CD4-positive, alpha-beta memory T cell (primary cell): ENCODE results near the gene TRA2A. TPM values are rescaled to one million over a fixed set of nuclear protein-coding genes. Genes with fewer than 3 reads are reported as not detected.

Source experiments
- CTCF ChIA-PET: fragments of 350-600 bp; sonication (Branson Sonifier 250); formaldehyde crosslinking; loops from one replicate; lab custom pipeline; 2021; ENCODE audit warnings: inconsistent platforms; ENCODE audit not compliant: partially characterized antibody; lab: Charles Lee
- POLR2A ChIA-PET: fragments of 350-600 bp; sonication (Branson Sonifier 250); formaldehyde crosslinking; loops from one replicate; lab custom pipeline; 2021; ENCODE audit not compliant: partially characterized antibody; lab: Charles Lee
- DNase-seq, 5 donors: peaks; one replicate each; pipeline versions ENCODE4 v3.0.0 to v3.0.0-alpha.2; 2020 to 2022; ENCODE audit warnings: mixed read lengths in 1 of 5
- H3K27ac ChIP-seq: one replicate; pipeline ENCODE4 v1.7.0; 2013; ENCODE audit warnings: low read depth, low read length
- H3K27me3 ChIP-seq: 2 replicates; pipeline ENCODE4 v1.7.0; 2013; ENCODE audit warnings: mild to moderate bottlenecking, low read length, moderate library complexity; ENCODE audit not compliant: insufficient read depth
- H3K36me3 ChIP-seq: 2 replicates; pipeline ENCODE4 v1.7.0; 2013; ENCODE audit warnings: mild to moderate bottlenecking, low read length, moderate library complexity; ENCODE audit not compliant: insufficient read depth
- H3K4me1 ChIP-seq: 2 replicates; pipeline ENCODE4 v1.7.0; 2013; ENCODE audit warnings: mild to moderate bottlenecking, low read length, moderate library complexity; ENCODE audit not compliant: insufficient read depth
- H3K4me3 ChIP-seq, 2 donors: one replicate each; pipeline ENCODE4 v1.7.0; 2013; ENCODE audit warnings: low read length in 2 of 2, mild to moderate bottlenecking in 1 of 2
- H3K9me3 ChIP-seq, 2 donors: one replicate each; pipeline ENCODE4 v1.7.0; 2013; ENCODE audit warnings: low read length in 2 of 2, control low read depth in 1 of 2; ENCODE audit not compliant: control insufficient read depth in 1 of 2
- H3K27ac Mint-ChIP-seq, 7 donors: one replicate each; pipeline ENCODE4 v1.8.0; 2020 to 2021; ENCODE audit warnings: mixed read lengths in 7 of 7, mild to moderate bottlenecking in 6 of 7, inconsistent platforms in 3 of 7, moderate library complexity in 3 of 7
- H3K27me3 Mint-ChIP-seq, 2 donors: one replicate each; pipeline ENCODE4 v1.8.0; 2020 to 2021; ENCODE audit warnings: mixed read lengths in 2 of 2
- H3K36me3 Mint-ChIP-seq, 2 donors: one replicate each; pipeline ENCODE4 v1.8.0; 2020 to 2021; ENCODE audit warnings: mixed read lengths in 2 of 2, inconsistent platforms in 1 of 2, mild to moderate bottlenecking in 1 of 2
- H3K4me1 Mint-ChIP-seq, 4 donors: one replicate each; pipeline ENCODE4 v1.8.0; 2020 to 2021; ENCODE audit warnings: mixed read lengths in 4 of 4, mild to moderate bottlenecking in 1 of 4
- H3K4me3 Mint-ChIP-seq, 8 donors: one replicate each; pipeline ENCODE4 v1.8.0; 2020 to 2021; ENCODE audit warnings: mixed read lengths in 8 of 8, mild to moderate bottlenecking in 7 of 8, moderate library complexity in 6 of 8, inconsistent platforms in 3 of 8
- H3K9me3 Mint-ChIP-seq, 8 donors: one replicate each; pipeline ENCODE4 v1.8.0; 2020 to 2021; ENCODE audit warnings: mixed read lengths in 8 of 8, mild to moderate bottlenecking in 5 of 8, inconsistent platforms in 3 of 8, moderate library complexity in 1 of 8
- intact Hi-C: fragments of 100-400 bp; cut with micrococcal nuclease; formaldehyde crosslinking; loops from one replicate; pipeline ENCODE4 v1.15.1; 2023
- polyA plus RNA-seq, 2 donors: library from polyadenylated mRNA; unstranded; fragments of 300-500 nt; fragmentation: Illumina TruSeq; gene quantifications; one replicate each; pipeline ENCODE4 v1.2.3, GENCODE V29; 2021
- total RNA-seq, 2 experiments: library from RNA; stranded (reverse); gene quantifications; one replicate each; pipeline ENCODE4 v1.2.3, GENCODE V29; 2021

TRA2A gene
- total and polyA plus RNA-seq, 4 experiments from 2014 or later, result 37.5 to 145 (median 90.1) TPM

DNA sequence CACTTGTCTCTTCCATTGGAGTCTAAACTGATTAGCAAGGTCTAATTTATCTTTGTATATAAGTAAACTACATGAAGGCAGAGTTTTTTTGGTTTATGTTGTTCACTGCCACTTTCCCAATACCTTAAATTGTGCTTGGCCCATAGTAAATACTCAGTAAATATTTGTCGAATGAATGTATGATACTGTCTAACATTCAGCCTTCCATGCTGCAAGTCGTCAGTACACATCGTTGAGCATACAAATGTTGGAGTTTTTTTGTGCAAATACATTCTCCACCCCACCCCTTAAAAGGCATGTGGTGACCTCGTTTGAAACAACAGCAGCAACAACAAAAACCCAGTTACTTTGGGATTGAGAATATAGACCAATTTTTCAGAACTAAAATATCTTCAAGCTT is 44.1 kb downstream of the TRA2A start:
- ChIA-PET POLR2A (no interaction called here), CTCF (interaction anchor here (0.7 to 2.1 kb wide), 3 partner anchors 9 to 59 kb away, joined by 3 to 5 read pairs (median 3); no protein-coding TSS in a partner anchor)
- Histone ChIP-seq H3K27ac (no peak overlapping the region), H3K4me3 (no peak overlapping the region), H3K36me3 (no peaks in the 10 kb centered on the region), H3K4me1 (peaks cover 5% of the 10 kb centered on the region), H3K27me3 (no peaks in the 10 kb centered on the region), H3K9me3 (no peaks in the 10 kb centered on the region)
- Mint-ChIP-seq H3K4me1 (peaks cover 2 to 12% (median 8%) of the 10 kb centered on the region in 4 donors), H3K27ac (no peak overlapping the region), H3K36me3 (peaks cover 0 to 2% of the 10 kb centered on the region in 2 donors), H3K27me3 (no peaks in the 10 kb centered on the region), H3K9me3 (no peaks in the 10 kb centered on the region), H3K4me3 (no peak overlapping the region)
- no peak for DNase-seq
- intact Hi-C loops, result no loop called here

DNA sequence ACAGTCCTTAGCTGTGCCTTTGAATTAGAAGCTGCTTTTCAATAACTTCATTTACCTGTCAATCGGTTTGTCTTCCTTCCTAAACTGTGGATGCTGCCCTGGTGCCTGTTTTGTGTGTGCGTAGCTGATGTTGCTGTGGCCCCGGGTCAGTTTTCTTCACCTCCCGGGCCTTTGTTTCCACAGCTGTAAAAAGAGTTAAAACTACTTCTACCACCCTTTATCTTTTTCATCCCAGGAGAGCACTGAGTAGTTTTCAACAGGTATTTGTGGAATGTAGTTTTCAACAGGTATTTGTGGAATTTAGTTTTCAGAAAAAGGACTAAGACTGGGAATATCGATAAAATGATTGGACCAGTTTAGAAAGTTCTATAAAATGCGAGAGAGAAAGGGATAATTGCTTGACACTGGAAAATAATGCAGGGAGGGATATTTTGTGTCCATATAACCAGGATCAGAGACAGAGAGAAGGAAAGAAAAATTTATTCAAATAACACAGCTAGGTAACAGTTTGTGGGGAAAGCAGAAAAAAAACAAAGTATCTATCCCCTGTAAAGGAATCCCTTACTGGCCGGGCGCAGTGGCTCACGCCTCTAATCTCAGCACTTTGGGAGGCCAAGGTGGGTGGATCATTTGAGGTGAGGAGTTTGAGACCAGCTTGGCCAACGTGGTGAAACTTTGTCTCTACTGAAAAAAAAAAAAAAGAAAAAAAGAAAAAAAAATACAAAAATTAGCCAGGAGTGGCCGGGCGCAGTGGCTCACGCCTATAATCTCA is 45.6 kb downstream of the TRA2A start:
- Mint-ChIP-seq H3K9me3 (peaks cover 0 to 1% (median 0%) of the 10 kb centered on the region in 8 donors), H3K4me1 (peaks cover 1 to 11% (median 8%) of the 10 kb centered on the region in 4 donors), H3K4me3 (no peak overlapping the region), H3K36me3 (peaks cover 0 to 2% of the 10 kb centered on the region in 2 donors), H3K27me3 (peaks cover 4% of the 10 kb centered on the region in 2 donors), H3K27ac (no peak overlapping the region)
- ChIA-PET POLR2A (no interaction called here), CTCF (interaction anchor here (0.7 to 2.1 kb wide), 3 partner anchors 13 to 218 kb away, joined by 3 to 5 read pairs (median 3); no protein-coding TSS in a partner anchor)
- H3K9me3 ChIP-seq, result no peaks in the 10 kb centered on the region
- H3K27ac ChIP-seq, result no peak overlapping the region
- intact Hi-C loops, result no loop called here
- H3K27me3 ChIP-seq, result no peaks in the 10 kb centered on the region
- DNase-seq, result no peak
- H3K36me3 ChIP-seq, result no peaks in the 10 kb centered on the region
- H3K4me1 ChIP-seq, result peaks cover 5% of the 10 kb centered on the region
- H3K4me3 ChIP-seq, result no peak overlapping the region

DNA sequence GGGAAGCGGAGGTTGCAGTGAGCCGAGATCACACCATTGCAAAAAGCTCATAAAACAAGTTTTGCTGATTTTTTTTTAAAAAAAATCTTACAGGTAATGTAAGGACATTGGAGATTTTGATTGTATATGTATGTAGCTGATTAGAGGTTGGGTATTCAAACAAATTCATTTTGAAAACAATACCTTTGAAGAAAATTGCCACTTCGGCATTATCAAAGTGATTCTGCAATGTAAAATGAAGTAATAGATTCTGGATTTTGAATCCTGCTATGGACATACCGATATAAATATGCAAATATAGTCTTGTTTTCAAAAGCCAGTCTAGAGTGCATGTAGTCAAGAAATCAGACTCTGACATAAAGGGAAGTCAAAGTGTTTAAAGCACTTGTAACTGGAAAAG is 49.1 kb downstream of the TRA2A start:
- CTCF ChIA-PET, result interaction anchor here (0.8 kb wide), 1 partner anchor 47 kb away, joined by 4 read pairs; no protein-coding TSS in a partner anchor
- Histone ChIP-seq H3K27me3 (peaks cover 9% of the 10 kb centered on the region), H3K36me3 (no peaks in the 10 kb centered on the region), H3K27ac (no peak overlapping the region), H3K4me1 (no peaks in the 10 kb centered on the region), H3K4me3 (no peak overlapping the region), H3K9me3 (no peaks in the 10 kb centered on the region)
- no peaks in the 10 kb centered on the region for H3K4me1 Mint-ChIP-seq
- no peaks in the 10 kb centered on the region for H3K36me3 Mint-ChIP-seq
- peaks cover 13 to 16% of the 10 kb centered on the region in 2 donors for H3K27me3 Mint-ChIP-seq
- intact Hi-C loops, result no loop called here
- H3K9me3 Mint-ChIP-seq, result peaks cover 0 to 3% (median 0%) of the 10 kb centered on the region in 8 donors
- POLR2A ChIA-PET, result no interaction called here
- no peak overlapping the region for H3K27ac Mint-ChIP-seq
- no peak for DNase-seq
- H3K4me3 Mint-ChIP-seq, result no peak overlapping the region

DNA sequence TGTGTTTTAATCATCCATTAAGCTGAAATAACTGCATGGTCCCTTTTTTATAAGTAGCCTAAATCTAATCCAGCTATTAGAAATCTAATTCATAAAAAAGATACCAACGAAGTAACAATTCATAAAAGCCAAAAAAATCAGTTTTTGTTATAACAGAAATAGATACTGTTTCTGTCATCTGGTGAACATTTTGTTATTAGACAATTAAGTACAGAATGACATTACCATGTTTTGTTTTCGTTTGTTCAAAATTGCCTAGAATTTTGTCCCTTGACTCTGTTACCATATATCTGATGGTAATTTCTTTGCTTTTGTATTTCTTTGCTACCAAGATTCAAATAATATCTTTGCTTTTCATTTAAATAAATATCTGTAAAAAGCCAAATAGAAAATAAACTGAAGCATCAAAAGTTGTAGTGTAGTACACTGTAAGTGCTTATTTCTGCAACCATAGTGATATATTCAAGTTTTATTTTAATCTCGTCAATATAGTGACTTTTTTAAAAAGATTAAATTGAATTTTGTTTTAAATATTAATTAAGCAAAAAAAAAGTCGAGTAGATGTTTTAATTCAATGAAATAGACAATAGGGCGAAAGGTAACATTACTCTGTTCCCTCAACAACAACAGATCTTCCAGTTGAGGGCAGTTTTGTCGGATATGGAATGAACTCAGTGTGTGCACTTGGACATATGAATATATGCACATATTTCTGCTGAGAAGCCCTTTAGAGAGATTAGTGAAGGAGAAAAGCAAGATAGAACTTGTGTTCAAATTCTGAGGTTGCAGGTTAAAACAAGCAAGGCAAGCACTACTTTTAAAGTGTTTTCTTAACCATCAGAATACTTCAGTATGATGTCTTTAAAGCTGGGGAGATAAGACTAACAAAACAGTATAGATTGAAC is 53.6 kb downstream of the TRA2A start:
- intact Hi-C loops, result loop anchor here (10.0 kb wide), 1 partner anchor 1097 kb away; the partner anchor contains the start of gene PALS2
- Histone ChIP-seq H3K9me3 (no peaks in the 10 kb centered on the region), H3K27ac (no peak overlapping the region), H3K4me3 (no peak overlapping the region), H3K27me3 (peaks cover 50% of the 10 kb centered on the region), H3K4me1 (peaks cover 14% of the 10 kb centered on the region), H3K36me3 (no peaks in the 10 kb centered on the region)
- CTCF ChIA-PET, result interaction anchor here (1.1 kb wide), 2 partner anchors 8 to 10 kb away, joined by 3 read pairs; partner anchors contain the start of gene IGF2BP3
- POLR2A ChIA-PET, result interaction anchor here (2.0 kb wide), 1 partner anchor 12 kb away, joined by 7 read pairs; no protein-coding TSS in a partner anchor
- H3K9me3 Mint-ChIP-seq, result peaks cover 0 to 18% (median 7%) of the 10 kb centered on the region in 8 donors
- peaks cover 2 to 10% (median 6%) of the 10 kb centered on the region in 4 donors for H3K4me1 Mint-ChIP-seq
- H3K27ac Mint-ChIP-seq, result no peak overlapping the region
- peaks cover 2 to 4% of the 10 kb centered on the region in 2 donors for H3K36me3 Mint-ChIP-seq
- no peak for DNase-seq
- H3K27me3 Mint-ChIP-seq, result peaks cover 39 to 40% of the 10 kb centered on the region in 2 donors
- no peak overlapping the region for H3K4me3 Mint-ChIP-seq

DNA sequence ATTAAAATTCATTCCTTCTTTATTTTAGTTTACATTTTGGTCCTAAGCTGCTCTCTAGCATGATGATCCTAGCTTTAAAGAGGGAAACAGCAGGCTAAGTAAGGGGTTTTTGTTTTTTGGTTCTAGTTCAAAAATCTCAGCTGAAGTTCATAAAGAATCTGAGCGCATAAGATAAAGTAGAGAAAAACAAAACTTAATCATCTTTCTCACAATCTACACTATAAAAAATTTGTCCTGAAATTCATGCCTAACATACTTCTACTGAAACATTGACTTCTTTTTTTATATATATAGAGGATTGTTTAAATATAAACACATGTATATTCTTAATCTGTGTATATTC is 54.7 kb downstream of the TRA2A start:
- no peak overlapping the region for H3K27ac ChIP-seq
- intact Hi-C loops, result loop anchor here (10.0 kb wide), 1 partner anchor 1098 kb away; the partner anchor contains the start of gene PALS2
- peaks cover 43 to 46% of the 10 kb centered on the region in 2 donors for H3K27me3 Mint-ChIP-seq
- no peaks in the 10 kb centered on the region for H3K36me3 ChIP-seq
- POLR2A ChIA-PET, result no interaction called here
- H3K4me3 ChIP-seq, result no peak overlapping the region
- DNase-seq, result no peak
- no peaks in the 10 kb centered on the region for H3K9me3 ChIP-seq
- H3K27me3 ChIP-seq, result peaks cover 61% of the 10 kb centered on the region
- peak overlapping the region in 1 of 7 donors; percentile 28 for H3K27ac Mint-ChIP-seq
- CTCF ChIA-PET, result no interaction called here
- H3K9me3 Mint-ChIP-seq, result peaks cover 0 to 24% (median 11%) of the 10 kb centered on the region in 8 donors
- peaks cover 2 to 15% (median 6%) of the 10 kb centered on the region in 4 donors for H3K4me1 Mint-ChIP-seq
- peaks cover 2 to 4% of the 10 kb centered on the region in 2 donors for H3K36me3 Mint-ChIP-seq
- no peak overlapping the region for H3K4me3 Mint-ChIP-seq
- peaks cover 14% of the 10 kb centered on the region for H3K4me1 ChIP-seq

DNA sequence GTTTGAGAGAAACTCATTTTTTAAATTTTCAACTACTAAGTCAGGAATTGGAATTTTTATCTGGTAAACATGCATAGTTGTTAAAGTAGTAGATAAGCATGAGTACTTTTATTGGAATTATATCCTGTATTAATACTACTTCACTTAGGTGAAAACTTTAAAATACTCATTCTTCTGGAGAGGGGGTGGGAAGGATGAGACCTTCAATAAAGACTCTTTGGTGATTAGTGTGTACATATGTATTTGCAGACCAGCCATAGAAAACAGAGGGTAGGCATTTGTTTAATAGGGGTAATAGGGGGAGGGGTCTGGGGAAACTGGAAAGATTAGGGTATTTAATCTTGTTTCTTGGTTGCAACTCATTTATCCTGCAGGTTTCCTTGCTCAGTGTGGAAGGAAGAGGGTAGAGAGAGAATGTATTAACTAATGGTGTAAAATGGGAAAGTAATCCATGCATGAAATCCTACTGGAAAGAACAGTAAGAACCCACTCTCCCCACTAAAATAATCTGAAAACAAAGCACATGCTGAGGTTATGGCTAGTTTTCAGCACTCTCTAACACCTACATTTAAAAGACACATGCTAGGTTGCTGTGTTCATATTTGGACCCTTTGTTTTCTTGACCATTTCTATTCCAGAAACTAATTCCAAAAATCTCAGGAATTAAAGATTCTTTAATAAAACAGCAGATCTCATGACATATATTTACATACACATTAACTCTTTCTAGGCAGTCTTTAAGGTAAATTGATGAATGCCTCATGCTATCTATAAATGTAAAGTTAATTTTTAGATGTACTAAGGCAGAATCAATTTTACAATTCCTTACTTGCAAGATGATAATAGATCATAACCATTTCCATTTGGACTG is 55.3 kb downstream of the TRA2A start:
- peak overlapping the region in 1 of 7 donors; percentile 28 for H3K27ac Mint-ChIP-seq
- peaks cover 2 to 16% (median 8%) of the 10 kb centered on the region in 4 donors for H3K4me1 Mint-ChIP-seq
- Histone ChIP-seq H3K4me1 (peaks cover 16% of the 10 kb centered on the region), H3K27ac (no peak overlapping the region), H3K36me3 (no peaks in the 10 kb centered on the region), H3K9me3 (no peaks in the 10 kb centered on the region), H3K4me3 (no peak overlapping the region), H3K27me3 (peaks cover 67% of the 10 kb centered on the region)
- H3K27me3 Mint-ChIP-seq, result peaks cover 43 to 50% of the 10 kb centered on the region in 2 donors
- CTCF ChIA-PET, result no interaction called here
- peaks cover 0 to 27% (median 13%) of the 10 kb centered on the region in 8 donors for H3K9me3 Mint-ChIP-seq
- intact Hi-C loops, result loop anchor here (10.0 kb wide), 1 partner anchor 1098 kb away; the partner anchor contains the start of gene PALS2
- POLR2A ChIA-PET, result no interaction called here
- DNase-seq, result no peak
- peaks cover 2 to 4% of the 10 kb centered on the region in 2 donors for H3K36me3 Mint-ChIP-seq
- H3K4me3 Mint-ChIP-seq, result no peak overlapping the region
